Measurements from ENCODE around the gene CCN6. TPM values are rescaled to one million over a fixed set of nuclear protein-coding genes. Genes with fewer than 3 reads are reported as not detected.

CCN6 gene
- total RNA-seq, 1 experiment from 2014 or later = not detected

DNA sequence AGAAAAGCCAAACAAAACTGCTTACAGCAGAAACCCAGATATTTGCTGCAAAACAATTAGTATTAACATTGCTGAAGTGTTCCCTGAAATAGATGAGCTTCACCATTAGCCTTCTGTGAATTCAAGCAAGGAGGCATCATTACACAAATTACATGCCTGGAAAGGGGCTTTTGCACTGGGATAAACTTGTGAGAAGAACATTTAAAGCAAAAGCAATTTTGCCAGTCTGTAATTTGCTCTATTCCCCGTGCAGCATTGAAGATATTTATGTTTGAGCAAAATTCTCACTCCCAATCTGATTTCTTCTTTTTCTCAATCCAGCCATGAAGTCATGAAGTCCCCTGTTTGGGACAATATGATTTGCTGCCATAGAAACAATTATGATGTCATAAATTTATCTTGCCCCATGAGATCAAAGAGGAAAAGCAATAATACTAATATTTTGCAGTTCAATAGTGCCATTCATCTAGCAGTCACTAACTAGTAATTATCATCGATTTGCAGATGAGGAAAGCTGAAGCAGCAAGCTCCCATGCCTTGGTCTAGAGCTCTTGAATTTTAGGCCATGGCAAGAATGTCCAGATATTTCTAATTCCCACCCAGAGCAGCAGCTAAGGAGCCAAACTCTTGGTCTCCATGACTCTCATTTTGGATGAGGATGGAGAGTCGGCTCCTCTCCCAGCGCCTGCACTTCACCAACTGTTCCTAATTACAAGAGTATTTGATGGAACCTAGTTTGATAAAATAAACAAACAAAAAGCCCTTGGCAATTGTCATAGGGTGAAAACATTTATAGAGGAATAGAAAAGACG lies 49.5 kb upstream of the CCN6 start:
- Histone ChIP-seq H3K9me2 (ENCODE audit: insufficient read depth) (no peaks in the 10 kb centered on the region), H3K79me2 (ENCODE audit: insufficient read depth, low read length) (no peaks in the 10 kb centered on the region), H4K20me1 (ENCODE audit: insufficient read depth) (no peaks in the 10 kb centered on the region), H3K4me1 (ENCODE audit: control insufficient read depth in 1 of 2, insufficient read depth in 2 of 2, low read length in 2 of 2) (no peaks in the 10 kb centered on the region), H3K36me3 (ENCODE audit: control insufficient read depth in 1 of 2, insufficient read depth in 2 of 2, low read length in 2 of 2) (no peaks in the 10 kb centered on the region), H3K9me3 (ENCODE audit: control insufficient read depth in 1 of 2, insufficient read depth in 1 of 2, low read depth in 1 of 2, low read length in 2 of 2) (no peaks in the 10 kb centered on the region), H3K4me2 (ENCODE audit: low read length) (no peak overlapping the region), H3K27ac (ENCODE audit: low read depth, low read length) (no peak overlapping the region), H3K27me3 (ENCODE audit: insufficient read depth, low read length) (no peaks in the 10 kb centered on the region), H2AFZ (ENCODE audit: low read depth, low read length, poor library complexity, severe bottlenecking) (no peak overlapping the region), H3K9ac (ENCODE audit: low read length) (no peak overlapping the region), H3K4me3 (replicated peaks in 1 of 2; ENCODE audit: low read depth in 1 of 2, low read length in 2 of 2) (no peak overlapping the region)
- BruUV-seq (replicated peaks) = no TSS peak
- POLR2A ChIA-PET = no interaction called here
- intact Hi-C loops (cut with micrococcal nuclease) = no loop called here
- TF ChIP-seq, protein P1, sequence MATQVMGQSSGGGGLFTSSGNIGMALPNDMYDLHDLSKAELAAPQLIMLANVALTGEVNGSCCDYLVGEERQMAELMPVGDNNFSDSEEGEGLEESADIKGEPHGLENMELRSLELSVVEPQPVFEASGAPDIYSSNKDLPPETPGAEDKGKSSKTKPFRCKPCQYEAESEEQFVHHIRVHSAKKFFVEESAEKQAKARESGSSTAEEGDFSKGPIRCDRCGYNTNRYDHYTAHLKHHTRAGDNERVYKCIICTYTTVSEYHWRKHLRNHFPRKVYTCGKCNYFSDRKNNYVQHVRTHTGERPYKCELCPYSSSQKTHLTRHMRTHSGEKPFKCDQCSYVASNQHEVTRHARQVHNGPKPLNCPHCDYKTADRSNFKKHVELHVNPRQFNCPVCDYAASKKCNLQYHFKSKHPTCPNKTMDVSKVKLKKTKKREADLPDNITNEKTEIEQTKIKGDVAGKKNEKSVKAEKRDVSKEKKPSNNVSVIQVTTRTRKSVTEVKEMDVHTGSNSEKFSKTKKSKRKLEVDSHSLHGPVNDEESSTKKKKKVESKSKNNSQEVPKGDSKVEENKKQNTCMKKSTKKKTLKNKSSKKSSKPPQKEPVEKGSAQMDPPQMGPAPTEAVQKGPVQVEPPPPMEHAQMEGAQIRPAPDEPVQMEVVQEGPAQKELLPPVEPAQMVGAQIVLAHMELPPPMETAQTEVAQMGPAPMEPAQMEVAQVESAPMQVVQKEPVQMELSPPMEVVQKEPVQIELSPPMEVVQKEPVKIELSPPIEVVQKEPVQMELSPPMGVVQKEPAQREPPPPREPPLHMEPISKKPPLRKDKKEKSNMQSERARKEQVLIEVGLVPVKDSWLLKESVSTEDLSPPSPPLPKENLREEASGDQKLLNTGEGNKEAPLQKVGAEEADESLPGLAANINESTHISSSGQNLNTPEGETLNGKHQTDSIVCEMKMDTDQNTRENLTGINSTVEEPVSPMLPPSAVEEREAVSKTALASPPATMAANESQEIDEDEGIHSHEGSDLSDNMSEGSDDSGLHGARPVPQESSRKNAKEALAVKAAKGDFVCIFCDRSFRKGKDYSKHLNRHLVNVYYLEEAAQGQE (IDR thresholded peaks at IDR 0.05; ENCODE audit: low read depth) = no peak
- TF ChIP-seq ZFX (IDR thresholded peaks at IDR 0.05) = no peak
- no peak for TF ChIP-seq CEBPB (IDR thresholded peaks at IDR 0.05; ENCODE audit: low read depth)
- TF ChIP-seq ZNF274 (IDR thresholded peaks at IDR 0.05; ENCODE audit: low read depth, low read length) = no peak
- TF ChIP-seq EZH2phosphoT487 (IDR thresholded peaks at IDR 0.05; ENCODE audit: borderline replicate concordance) = no peak
- no peak for TF ChIP-seq EGR1 (IDR thresholded peaks at IDR 0.05; ENCODE audit: low read depth)
- no peak for TF ChIP-seq RAD21 (IDR thresholded peaks at IDR 0.05; ENCODE audit: low read depth)
- TF ChIP-seq SRF (IDR thresholded peaks at IDR 0.05; ENCODE audit: low read depth) = no peak
- no peak for TF ChIP-seq SIN3A (IDR thresholded peaks at IDR 0.05; ENCODE audit: low read depth)
- TF ChIP-seq ELF1 (IDR thresholded peaks at IDR 0.05; ENCODE audit: borderline replicate concordance, low read depth) = no peak
- TF ChIP-seq POLR2A (IDR thresholded peaks at IDR 0.05; ENCODE audit: borderline replicate concordance, extremely low read depth, insufficient read depth, insufficient read length) = no peak
- TF ChIP-seq, protein P2, sequence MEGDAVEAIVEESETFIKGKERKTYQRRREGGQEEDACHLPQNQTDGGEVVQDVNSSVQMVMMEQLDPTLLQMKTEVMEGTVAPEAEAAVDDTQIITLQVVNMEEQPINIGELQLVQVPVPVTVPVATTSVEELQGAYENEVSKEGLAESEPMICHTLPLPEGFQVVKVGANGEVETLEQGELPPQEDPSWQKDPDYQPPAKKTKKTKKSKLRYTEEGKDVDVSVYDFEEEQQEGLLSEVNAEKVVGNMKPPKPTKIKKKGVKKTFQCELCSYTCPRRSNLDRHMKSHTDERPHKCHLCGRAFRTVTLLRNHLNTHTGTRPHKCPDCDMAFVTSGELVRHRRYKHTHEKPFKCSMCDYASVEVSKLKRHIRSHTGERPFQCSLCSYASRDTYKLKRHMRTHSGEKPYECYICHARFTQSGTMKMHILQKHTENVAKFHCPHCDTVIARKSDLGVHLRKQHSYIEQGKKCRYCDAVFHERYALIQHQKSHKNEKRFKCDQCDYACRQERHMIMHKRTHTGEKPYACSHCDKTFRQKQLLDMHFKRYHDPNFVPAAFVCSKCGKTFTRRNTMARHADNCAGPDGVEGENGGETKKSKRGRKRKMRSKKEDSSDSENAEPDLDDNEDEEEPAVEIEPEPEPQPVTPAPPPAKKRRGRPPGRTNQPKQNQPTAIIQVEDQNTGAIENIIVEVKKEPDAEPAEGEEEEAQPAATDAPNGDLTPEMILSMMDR (IDR thresholded peaks at IDR 0.05 in 2 of 3, conservative IDR thresholded peaks at IDR 0.05 in 1 of 3; ENCODE audit: borderline replicate concordance in 1 of 3, insufficient read depth in 1 of 3, low read depth in 2 of 3, low read length in 2 of 3) = no peak
- no peak for TF ChIP-seq CBX3 (IDR thresholded peaks at IDR 0.05; ENCODE audit: low read depth)
- no peak for ATAC-seq
- RAD21 ChIA-PET (ENCODE audit: low non-redundant PET in 1 of 2, low total read pairs in 2 of 2, uncharacterized antibody in 2 of 2, unreplicated experiment in 2 of 2) = no interaction called here
- CTCF ChIA-PET = no interaction called here
- DNase-seq (ENCODE audit: low read depth, low spot score) = no peak

All from HCT116 (cell line).